G401 (cell line): ENCODE results near the gene ITGB8. TPM values are rescaled to one million over a fixed set of nuclear protein-coding genes. Genes with fewer than 3 reads are reported as not detected.
"Not testable (repeated sequence)": the region's sequence is repeated elsewhere in the genome, so short reads cannot be mapped to it uniquely, and the experiment has no call there.

Experiments used
- DNase-seq: peaks from one replicate; pipeline ENCODE4 v3.0.0-alpha.2; 2015; ENCODE audit warnings: low spot score
- in situ Hi-C: cut with HindIII; loops from 2 replicates; pipeline ENCODE4 v1.10.0; 2016; ENCODE audit warnings: low sequenced_read_pairs, mixed read lengths
- total RNA-seq: library from RNA; depleted of rRNA; stranded (reverse); fragments of >200 nt; shearing (Covaris generic); gene quantifications from 2 replicates; pipeline ENCODE4 v1.2.3, GENCODE V29; 2014; rRNA removed

ITGB8 gene
- not detected in 2 replicates for total RNA-seq

DNA sequence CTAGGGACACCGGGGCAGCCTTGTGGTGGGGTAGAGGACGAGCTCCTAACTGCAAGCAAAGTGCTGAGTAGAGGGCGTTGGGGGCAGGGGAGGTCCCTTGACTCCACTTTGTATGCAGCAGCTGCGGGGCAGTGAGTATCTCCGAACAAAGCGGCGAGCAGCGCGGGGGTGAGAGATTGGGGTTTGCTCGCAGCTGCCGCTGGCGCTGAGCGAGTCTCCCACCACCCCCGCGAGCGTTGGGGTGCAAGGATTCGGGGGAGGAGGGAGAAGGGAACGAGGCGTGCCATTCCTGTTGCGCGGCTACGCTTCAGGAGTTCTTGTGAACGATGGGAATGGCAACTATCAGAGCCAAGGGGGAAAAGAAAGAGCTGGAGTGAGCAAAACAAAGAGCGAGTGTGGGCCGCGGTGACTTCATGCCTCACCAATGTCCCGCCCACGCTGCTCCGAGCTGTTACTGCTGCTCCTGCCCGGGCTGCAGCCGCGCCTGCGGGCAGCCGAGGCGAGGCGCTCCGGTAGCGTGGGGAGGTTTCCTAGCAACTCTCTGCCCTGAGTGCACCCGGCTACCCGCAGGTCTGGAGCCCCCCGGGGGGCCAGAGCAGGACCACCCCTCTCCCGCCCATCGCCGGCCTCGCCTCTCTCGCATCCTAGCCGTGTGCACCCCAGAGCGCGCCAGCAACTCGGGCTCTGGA lies at the start of gene ITGB8:
Gene ITGB8, plus strand, starts transcription at position 662 of the 689 bp plus-strand sequence. CDS start 907 bp downstream, outside the sequence.
- peak; percentile 25 for DNase-seq
- in situ Hi-C loops = no loop called here

GRCh38 chr7:20282959-20283358 lies 47.7 kb upstream of the ITGB8 start:
- no peak for DNase-seq

DNA sequence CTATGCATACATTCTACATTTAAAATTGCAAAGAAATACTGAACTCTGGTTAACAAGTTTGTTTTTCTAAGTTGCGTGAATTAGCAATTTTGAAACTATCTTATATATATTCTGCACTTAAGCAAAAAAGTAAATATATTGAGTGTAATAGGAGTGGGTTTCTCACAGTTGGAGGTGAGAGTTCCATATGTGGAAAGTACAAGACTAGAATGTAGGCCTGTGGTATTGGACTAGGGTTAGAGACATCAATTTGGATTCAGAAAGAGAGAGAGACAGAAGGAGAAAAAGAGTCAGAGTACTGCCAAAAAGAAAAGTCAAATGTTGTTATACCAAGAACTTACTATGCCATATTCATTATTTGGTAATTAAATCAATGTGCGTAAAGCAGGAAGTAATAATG lies 47.3 kb upstream of the ITGB8 start:
- in situ Hi-C loops = no loop called here
- DNase-seq = no peak

More at GRCh38 chr7:20282959-20283358, 47.7 kb upstream of the ITGB8 start:
- in situ Hi-C loops = no loop called here

GRCh38 chr7:20284003-20284770 lies 46.5 kb upstream of the ITGB8 start:
- in situ Hi-C loops = no loop called here

GRCh38 chr7:20284771-20285143 lies 45.9 kb upstream of the ITGB8 start:
- in situ Hi-C loops = no loop called here
- no peak for DNase-seq

More at GRCh38 chr7:20284003-20284770, 46.5 kb upstream of the ITGB8 start:
- no peak for DNase-seq

DNA sequence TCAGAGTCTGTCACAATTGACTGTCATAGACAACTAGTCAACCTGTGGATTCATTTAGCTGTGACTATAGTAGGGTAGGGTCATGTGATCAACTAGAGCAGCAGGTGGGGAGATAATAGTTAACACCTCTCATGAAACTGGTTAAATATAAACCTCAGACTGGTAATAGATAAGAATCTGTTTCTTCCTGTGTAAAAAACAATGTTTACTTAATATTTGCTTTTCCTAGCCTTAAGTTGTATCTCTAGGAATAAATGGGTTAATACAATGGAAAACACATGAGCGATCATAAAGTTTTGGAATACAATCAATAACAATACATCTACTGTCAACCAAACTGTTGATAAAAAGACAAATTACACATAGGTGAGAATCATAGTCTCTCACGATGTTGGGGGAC lies 43.4 kb upstream of the ITGB8 start:
- DNase-seq = no peak
- in situ Hi-C loops = no loop called here

- no peak for DNase-seq
- in situ Hi-C loops = no loop called here
Observed at GRCh38 chr7:20288036-20288435, 42.7 kb upstream of the ITGB8 start.

- in situ Hi-C loops = no loop called here
- no peak for DNase-seq
Observed at GRCh38 chr7:20290505-20291111, 40.1 kb upstream of the ITGB8 start.

GRCh38 chr7:20293336-20293735 lies 37.4 kb upstream of the ITGB8 start:
- in situ Hi-C loops = no loop called here
- DNase-seq = no peak

DNA sequence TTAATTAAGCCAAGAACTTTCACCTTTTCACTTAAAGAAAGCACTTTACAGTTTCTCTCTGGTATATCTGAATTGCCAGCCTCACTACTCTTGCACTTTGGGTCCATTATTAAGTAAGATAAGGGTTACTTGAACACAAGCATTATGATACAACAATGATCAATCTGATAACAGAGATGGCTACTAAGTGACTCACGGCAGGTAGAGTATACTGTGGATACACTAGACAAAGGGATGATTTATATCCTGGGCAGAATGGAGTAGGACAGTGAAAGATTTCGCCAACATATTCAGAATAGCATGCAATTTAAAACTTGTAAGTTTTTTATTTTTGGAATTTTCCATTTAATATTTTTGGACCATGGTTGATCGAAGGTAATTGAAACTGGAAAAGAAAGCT lies 34.3 kb upstream of the ITGB8 start:
- in situ Hi-C loops = no loop called here
- DNase-seq = no peak

DNA sequence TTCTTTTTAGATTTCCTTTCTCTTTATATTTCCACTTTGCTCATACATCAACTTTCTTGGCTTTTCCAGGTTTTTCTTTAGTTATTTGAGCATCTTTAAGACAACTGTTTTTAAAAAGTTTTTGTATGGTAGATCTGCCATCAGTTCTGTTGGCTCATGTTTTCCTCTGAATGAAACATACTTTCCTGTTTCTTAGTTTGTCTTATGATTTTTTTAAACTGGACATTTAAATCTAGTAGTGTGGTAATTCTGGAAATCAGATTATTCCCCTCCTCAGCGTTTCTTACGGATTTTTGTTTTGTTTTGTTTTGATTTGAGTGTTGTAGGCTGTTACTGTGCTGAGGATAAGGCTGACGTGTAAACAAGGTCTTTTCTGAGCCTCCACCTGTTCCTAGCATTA lies 33.8 kb upstream of the ITGB8 start:
- no peak for DNase-seq
- in situ Hi-C loops = no loop called here

- no peak for DNase-seq
- in situ Hi-C loops = no loop called here
Observed at GRCh38 chr7:20298486-20298901, 32.2 kb upstream of the ITGB8 start.

- no peak for DNase-seq
- in situ Hi-C loops = no loop called here
Observed at GRCh38 chr7:20299145-20299544, 31.6 kb upstream of the ITGB8 start.

DNA sequence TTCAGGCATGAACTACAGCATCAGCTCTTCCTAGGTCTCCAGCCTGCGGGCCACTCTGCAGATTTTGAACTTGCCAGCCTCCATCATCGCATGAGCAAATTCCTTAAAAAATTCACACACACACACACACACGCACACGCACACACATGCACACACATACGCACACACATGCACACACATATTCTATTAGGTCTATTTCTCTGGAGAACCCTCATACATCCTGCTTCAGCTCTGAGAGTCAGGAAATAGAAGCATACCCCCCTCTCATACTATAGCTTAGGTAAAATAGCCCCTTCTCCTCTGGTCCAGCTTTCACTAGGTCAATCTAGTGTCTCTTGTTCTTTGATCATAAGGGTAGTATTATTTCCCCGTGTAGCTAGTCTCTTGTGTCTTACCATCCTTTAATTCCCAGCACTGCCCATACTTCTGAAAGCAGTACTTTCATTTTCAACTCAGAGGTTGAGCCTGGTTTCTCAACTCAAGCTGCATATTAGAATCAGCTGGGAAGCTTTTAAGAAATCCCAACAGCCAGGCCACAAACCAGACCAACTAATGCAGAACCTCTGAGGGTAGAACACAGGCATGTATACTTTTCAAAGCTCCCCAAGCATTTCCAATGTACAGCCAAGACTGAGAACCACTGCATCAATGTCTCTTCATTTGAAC lies 30.9 kb upstream of the ITGB8 start:
- in situ Hi-C loops = no loop called here
- DNase-seq = no peak

DNA sequence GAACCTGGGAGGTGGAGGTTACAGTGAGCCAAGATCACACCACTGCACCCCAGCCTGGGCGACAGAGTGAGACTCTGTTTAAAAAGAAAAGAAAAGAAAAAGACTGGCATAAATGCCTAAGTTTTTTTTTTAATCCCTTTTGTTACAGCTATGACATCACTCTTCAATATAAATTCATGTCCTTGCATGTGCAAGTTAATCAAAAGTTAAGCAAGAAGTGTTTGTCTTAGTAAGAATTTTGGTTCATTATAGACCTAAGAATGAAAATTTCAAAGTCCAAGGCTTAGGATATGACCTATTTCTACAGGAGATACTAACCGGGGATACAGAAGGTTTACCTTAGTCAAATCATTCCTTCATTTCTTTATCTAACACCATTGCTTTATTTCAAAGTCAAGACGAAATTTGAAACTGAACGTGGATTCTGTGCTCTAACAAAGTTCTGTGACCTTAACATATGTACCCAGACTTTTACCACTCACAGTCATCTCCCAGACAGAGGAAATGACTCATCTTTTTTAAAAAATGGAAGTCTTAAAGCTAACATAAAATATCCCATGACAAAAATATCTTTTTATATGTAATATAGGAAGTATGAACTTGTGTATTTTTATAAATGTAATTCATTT lies 29.3 kb upstream of the ITGB8 start:
- in situ Hi-C loops = no loop called here
- no peak for DNase-seq

DNA sequence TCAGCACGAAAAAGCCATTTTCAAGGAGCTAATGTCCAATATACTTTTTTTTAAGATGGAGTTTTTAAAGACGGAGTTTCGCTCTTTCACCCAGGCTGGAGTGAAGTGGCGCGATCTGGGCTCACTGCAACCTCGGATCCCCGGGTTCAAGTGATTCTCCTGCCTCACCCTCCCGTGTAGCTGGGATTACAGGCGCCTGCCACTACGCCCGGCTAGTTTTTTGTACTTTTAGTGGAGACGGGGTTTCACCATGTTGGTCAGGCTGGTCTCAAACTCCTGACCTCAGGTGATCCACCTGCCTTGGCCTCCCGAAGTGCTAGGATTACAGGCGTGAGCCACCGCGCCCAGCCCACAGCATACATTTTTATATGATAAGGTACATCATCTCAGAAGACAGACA lies 28.4 kb upstream of the ITGB8 start:
- DNase-seq, in situ Hi-C loops: not testable (repeated sequence)

DNA sequence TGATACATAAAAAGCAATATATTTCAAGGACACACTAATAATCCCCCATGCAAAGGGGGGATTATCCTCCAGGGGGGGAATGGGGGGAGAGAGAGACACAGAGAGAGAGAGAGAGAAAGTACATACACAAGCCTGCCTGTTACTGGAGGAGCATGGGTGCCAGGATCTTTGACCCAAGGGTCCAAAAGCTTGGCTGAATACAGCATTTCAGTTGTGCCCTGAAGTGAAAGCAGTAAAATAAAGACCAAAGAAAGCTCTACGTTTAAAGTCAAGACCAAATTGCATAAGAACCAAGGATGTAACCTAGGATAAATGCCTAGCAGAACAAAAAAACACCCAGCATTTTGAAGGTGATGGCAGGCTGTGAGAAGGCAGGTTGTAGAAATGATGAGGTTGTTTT lies 27.8 kb upstream of the ITGB8 start:
- DNase-seq = no peak
- in situ Hi-C loops = no loop called here

DNA sequence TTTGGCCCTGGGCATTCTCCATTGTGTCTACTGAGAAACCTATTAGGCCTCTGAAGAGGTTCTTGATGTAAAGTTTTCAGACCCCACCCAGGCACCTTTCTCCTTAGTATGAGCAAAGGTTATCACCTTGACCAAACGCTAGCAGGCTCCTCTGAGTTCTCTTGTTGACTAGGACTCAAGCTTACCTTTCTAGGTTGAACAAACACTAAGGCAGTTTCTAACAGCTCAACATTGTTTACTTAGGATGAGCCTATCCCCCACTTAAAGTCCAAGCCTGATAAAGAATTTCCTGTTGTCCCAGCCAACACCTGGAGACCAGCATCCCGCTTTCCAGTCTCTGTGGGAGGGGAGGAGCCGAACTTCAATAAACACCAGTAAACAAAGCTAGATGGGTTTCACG lies 26.3 kb upstream of the ITGB8 start:
- in situ Hi-C loops = no loop called here

GRCh38 chr7:20305726-20306125 lies 25.0 kb upstream of the ITGB8 start:
- DNase-seq = no peak
- in situ Hi-C loops = no loop called here

More for the DNA sequence above, 26.3 kb upstream of the ITGB8 start:
- no peak for DNase-seq
